HEK293 (cell line): ENCODE results near the gene KCNQ1.

Experiments used
- CTCF ChIA-PET: fragments of 350-600 bp; formaldehyde crosslinking; extraction: SDS; loops from one replicate; lab custom pipeline; 2021; ENCODE audit warnings: antibody characterized with exemption; lab: Yijun Ruan, JAX
- POLR2A ChIA-PET: fragments of 300-600 bp; formaldehyde crosslinking; extraction: SDS; loops from one replicate; lab custom pipeline; 2020; ENCODE audit warnings: antibody characterized with exemption, inconsistent platforms; lab: Yijun Ruan, JAX
- H3K27ac ChIP-seq: fragments of 200-500 bp; sonication (Bioruptor generic); 2 replicates; pipeline ENCODE4 v1.5.1; 2014; ENCODE audit warnings: low read depth, low read length, control low read depth, inconsistent platforms; ENCODE audit errors: extremely low read depth
- H3K36me3 ChIP-seq, 2 experiments: fragments of 200-500 bp in 1 of 2; sonication (Bioruptor generic) in 1 of 2; 1 replicate in 1 of 2; 2 replicates in 1 of 2; pipeline ENCODE4 v1.5.1; 2014 to 2017; ENCODE audit warnings: inconsistent platforms in 2 of 2, low read length in 2 of 2; ENCODE audit not compliant: control insufficient read depth in 2 of 2, insufficient read depth in 1 of 2
- H3K4me1 ChIP-seq: fragments of 200-500 bp; sonication (Bioruptor generic); 2 replicates; pipeline ENCODE4 v1.5.1; 2014; ENCODE audit warnings: mild to moderate bottlenecking, low read length, inconsistent platforms; ENCODE audit not compliant: control insufficient read depth, insufficient read depth
- H3K4me3 ChIP-seq: 2 replicates; pipeline ENCODE4 v1.5.1; 2011; ENCODE audit warnings: low read depth, mild to moderate bottlenecking, control low read depth, low read length, moderate library complexity
- H3K9me3 ChIP-seq: fragments of 200-500 bp; sonication (Bioruptor generic); 2 replicates; pipeline ENCODE4 v1.5.1; 2014; ENCODE audit warnings: low read depth, low read length, inconsistent platforms; ENCODE audit not compliant: control insufficient read depth, insufficient read depth
- BCL11B ChIP-seq: fragments of 450-650 bp; formaldehyde crosslinking; IDR thresholded peaks from 2 replicates; pipeline ENCODE4 v1.5.1; 2016; ENCODE audit warnings: low read depth, missing biosample characterization, missing genetic modification characterization
- KLF17 ChIP-seq: fragments of 450-650 bp; formaldehyde crosslinking; IDR thresholded peaks from 2 replicates; pipeline ENCODE4 v1.5.1; 2016; ENCODE audit warnings: missing biosample characterization, missing genetic modification characterization
- KLF7 ChIP-seq: fragments of 450-650 bp; formaldehyde crosslinking; IDR thresholded peaks from 2 replicates; pipeline ENCODE4 v1.5.1; 2016; ENCODE audit warnings: missing biosample characterization, missing genetic modification characterization, borderline replicate concordance
- PRDM1 ChIP-seq: fragments of 450-650 bp; formaldehyde crosslinking; IDR thresholded peaks from 2 replicates; pipeline ENCODE4; 2016; ENCODE audit warnings: missing biosample characterization, missing genetic modification characterization
- PRDM6 ChIP-seq: fragments of 450-650 bp; formaldehyde crosslinking; IDR thresholded peaks from 2 replicates; pipeline ENCODE4 v1.5.1; 2017; ENCODE audit warnings: missing biosample characterization, missing genetic modification characterization
- REPIN1 ChIP-seq: fragments of 450-650 bp; formaldehyde crosslinking; IDR thresholded peaks from 2 replicates; pipeline ENCODE4 v1.5.1; 2017; ENCODE audit warnings: missing biosample characterization, missing genetic modification characterization, low read depth
- SCRT2 ChIP-seq: fragments of 450-650 bp; formaldehyde crosslinking; IDR thresholded peaks from 2 replicates; pipeline ENCODE4 v1.5.1; 2016; ENCODE audit warnings: missing biosample characterization, missing genetic modification characterization
- ZBTB1 ChIP-seq: fragments of 450-650 bp; formaldehyde crosslinking; IDR thresholded peaks from 2 replicates; pipeline ENCODE4 v1.5.1; 2016; ENCODE audit warnings: missing biosample characterization, missing genetic modification characterization
- ZBTB10 ChIP-seq: fragments of 450-650 bp; formaldehyde crosslinking; IDR thresholded peaks from 2 replicates; pipeline ENCODE4 v1.5.1; 2016; ENCODE audit warnings: missing biosample characterization, missing genetic modification characterization
- ZBTB20 ChIP-seq: fragments of 450-650 bp; formaldehyde crosslinking; IDR thresholded peaks from 2 replicates; pipeline ENCODE4 v1.5.1; 2016; ENCODE audit warnings: missing biosample characterization, missing genetic modification characterization
- ZNF132 ChIP-seq: fragments of 450-650 bp; formaldehyde crosslinking; IDR thresholded peaks from 2 replicates; pipeline ENCODE4 v1.5.1; 2017; ENCODE audit warnings: missing biosample characterization, missing genetic modification characterization, borderline replicate concordance
- ZNF366 ChIP-seq: fragments of 450-650 bp; formaldehyde crosslinking; conservative IDR thresholded peaks from 2 replicates; pipeline ENCODE4 v1.5.1; 2016; ENCODE audit warnings: missing biosample characterization, missing genetic modification characterization
- ZNF426 ChIP-seq: fragments of 450-650 bp; formaldehyde crosslinking; IDR thresholded peaks from 2 replicates; pipeline ENCODE4 v1.5.1; 2017; ENCODE audit warnings: missing biosample characterization, missing genetic modification characterization, mild to moderate bottlenecking, inconsistent platforms, moderate library complexity
- ZNF548 ChIP-seq: fragments of 450-650 bp; formaldehyde crosslinking; IDR thresholded peaks from 2 replicates; pipeline ENCODE4 v1.5.1; 2016; ENCODE audit warnings: missing biosample characterization, missing genetic modification characterization
- ZNF585B ChIP-seq: fragments of 450-650 bp; formaldehyde crosslinking; IDR thresholded peaks from 2 replicates; pipeline ENCODE4 v1.5.1; 2016; ENCODE audit warnings: missing biosample characterization, missing genetic modification characterization
- ZNF654 ChIP-seq: fragments of 450-650 bp; formaldehyde crosslinking; IDR thresholded peaks from 2 replicates; pipeline ENCODE4 v1.5.1; 2016; ENCODE audit warnings: low read depth, missing biosample characterization, missing genetic modification characterization
- ZNF692 ChIP-seq: fragments of 450-650 bp; formaldehyde crosslinking; IDR thresholded peaks from 2 replicates; pipeline ENCODE4 v1.5.1; 2016; ENCODE audit warnings: missing biosample characterization, missing genetic modification characterization
- ZNF707 ChIP-seq: fragments of 450-650 bp; formaldehyde crosslinking; IDR thresholded peaks from 2 replicates; pipeline ENCODE4 v1.5.1; 2016; ENCODE audit warnings: missing biosample characterization, missing genetic modification characterization
- ZNF747 ChIP-seq: fragments of 450-650 bp; formaldehyde crosslinking; IDR thresholded peaks from 2 replicates; pipeline ENCODE4 v1.5.1; 2016; ENCODE audit warnings: missing biosample characterization, missing genetic modification characterization
- ZNF785 ChIP-seq: fragments of 450-650 bp; formaldehyde crosslinking; IDR thresholded peaks from 2 replicates; pipeline ENCODE4 v1.5.1; 2016; ENCODE audit warnings: missing biosample characterization, missing genetic modification characterization
- ZNF792 ChIP-seq: fragments of 450-650 bp; formaldehyde crosslinking; IDR thresholded peaks from 2 replicates; pipeline ENCODE4 v1.5.1; 2016; ENCODE audit warnings: missing biosample characterization, missing genetic modification characterization
- ZNF843 ChIP-seq: fragments of 450-650 bp; formaldehyde crosslinking; IDR thresholded peaks from 2 replicates; pipeline ENCODE4 v1.5.1; 2016; ENCODE audit warnings: missing biosample characterization, missing genetic modification characterization
- ZSCAN30 ChIP-seq: fragments of 450-650 bp; IDR thresholded peaks from 2 replicates; pipeline ENCODE4 v1.5.1; 2018; ENCODE audit warnings: missing biosample characterization, mild to moderate bottlenecking, missing genetic modification characterization, moderate library complexity
- TF ChIP-seq, protein P1 (sequence below): fragments of 450-650 bp; formaldehyde crosslinking; IDR thresholded peaks from 2 replicates; pipeline ENCODE4 v1.5.1; 2016; ENCODE audit warnings: missing biosample characterization, missing genetic modification characterization, borderline replicate concordance

The KCNQ1 gene

DNA sequence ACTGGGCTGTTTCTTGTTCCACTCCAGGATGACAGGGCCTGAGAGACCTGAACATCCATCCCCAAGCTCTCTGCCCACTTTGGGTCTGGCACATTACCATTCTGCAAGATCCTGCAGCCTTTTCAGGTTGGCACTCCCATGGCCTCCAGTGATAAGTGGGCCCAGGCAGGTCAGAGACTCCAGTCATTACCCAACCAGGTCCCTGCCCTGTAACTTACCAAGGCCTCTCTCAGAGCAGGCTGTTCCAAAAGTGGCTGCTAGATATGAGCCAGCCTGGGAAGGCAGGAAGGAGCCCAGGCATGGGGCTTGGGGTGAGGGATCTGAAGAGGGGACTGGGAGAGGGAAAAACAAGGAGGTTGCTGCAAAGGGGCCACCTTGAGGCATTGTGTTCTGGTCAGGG, 219.1 kb downstream of the KCNQ1 start (continued):
- TF ChIP-seq ZNF132 (tag by site-specific recombination) (no peak), ZNF692 (tag by site-specific recombination) (no peak)
- TF ChIP-seq, all 188 proteins: peak for 0

DNA sequence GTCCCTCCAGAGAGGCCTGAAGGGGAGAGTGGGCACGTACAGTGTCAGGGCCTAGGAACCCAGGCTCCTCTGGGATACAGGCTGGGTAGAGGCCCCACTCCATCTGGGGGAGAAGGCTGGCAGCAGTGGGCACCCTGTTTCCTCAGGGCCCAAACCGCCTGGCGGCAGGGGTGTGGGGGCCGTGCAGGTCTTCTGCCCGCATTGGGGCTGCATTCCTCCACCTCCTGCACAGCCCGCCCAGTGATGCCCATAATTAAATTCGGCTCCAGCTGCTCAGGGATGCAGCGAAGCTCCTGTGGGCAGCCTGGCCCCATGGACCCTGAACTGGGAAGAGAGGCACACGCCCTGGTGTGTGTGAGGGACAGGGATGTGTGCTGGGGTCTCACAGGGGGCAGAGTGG, 219.6 kb downstream of the KCNQ1 start:
- no peak overlapping the region for H3K4me3 ChIP-seq
- no peak overlapping the region for H3K27ac ChIP-seq
- CTCF ChIA-PET: interaction anchor here (0.5 to 0.6 kb wide), 2 partner anchors 224 to 497 kb away, joined by 3 read pairs; no protein-coding TSS in a partner anchor
- peaks cover 0 to 53% of the 10 kb centered on the region in 2 experiments; a peak in 1 of 3 replicates for H3K36me3 ChIP-seq
- POLR2A ChIA-PET: no interaction called here
- no peaks in the 10 kb centered on the region for H3K9me3 ChIP-seq
- no peaks in the 10 kb centered on the region for H3K4me1 ChIP-seq
- TF ChIP-seq ZNF747 (tag by site-specific recombination) (no peak), ZBTB1 (tag by site-specific recombination) (no peak), REPIN1 (no peak), ZNF792 (no peak), ZNF785 (no peak), PRDM1 (tag by site-specific recombination) (no peak), ZSCAN30 (tag by site-specific recombination) (no peak), ZNF707 (tag by site-specific recombination) (no peak), KLF7 (tag by site-specific recombination) (no peak), SCRT2 (tag by site-specific recombination) (no peak), ZNF843 (no peak), ZNF654 (tag by site-specific recombination) (no peak), ZNF548 (tag by site-specific recombination) (no peak)
- TF ChIP-seq, protein P1, sequence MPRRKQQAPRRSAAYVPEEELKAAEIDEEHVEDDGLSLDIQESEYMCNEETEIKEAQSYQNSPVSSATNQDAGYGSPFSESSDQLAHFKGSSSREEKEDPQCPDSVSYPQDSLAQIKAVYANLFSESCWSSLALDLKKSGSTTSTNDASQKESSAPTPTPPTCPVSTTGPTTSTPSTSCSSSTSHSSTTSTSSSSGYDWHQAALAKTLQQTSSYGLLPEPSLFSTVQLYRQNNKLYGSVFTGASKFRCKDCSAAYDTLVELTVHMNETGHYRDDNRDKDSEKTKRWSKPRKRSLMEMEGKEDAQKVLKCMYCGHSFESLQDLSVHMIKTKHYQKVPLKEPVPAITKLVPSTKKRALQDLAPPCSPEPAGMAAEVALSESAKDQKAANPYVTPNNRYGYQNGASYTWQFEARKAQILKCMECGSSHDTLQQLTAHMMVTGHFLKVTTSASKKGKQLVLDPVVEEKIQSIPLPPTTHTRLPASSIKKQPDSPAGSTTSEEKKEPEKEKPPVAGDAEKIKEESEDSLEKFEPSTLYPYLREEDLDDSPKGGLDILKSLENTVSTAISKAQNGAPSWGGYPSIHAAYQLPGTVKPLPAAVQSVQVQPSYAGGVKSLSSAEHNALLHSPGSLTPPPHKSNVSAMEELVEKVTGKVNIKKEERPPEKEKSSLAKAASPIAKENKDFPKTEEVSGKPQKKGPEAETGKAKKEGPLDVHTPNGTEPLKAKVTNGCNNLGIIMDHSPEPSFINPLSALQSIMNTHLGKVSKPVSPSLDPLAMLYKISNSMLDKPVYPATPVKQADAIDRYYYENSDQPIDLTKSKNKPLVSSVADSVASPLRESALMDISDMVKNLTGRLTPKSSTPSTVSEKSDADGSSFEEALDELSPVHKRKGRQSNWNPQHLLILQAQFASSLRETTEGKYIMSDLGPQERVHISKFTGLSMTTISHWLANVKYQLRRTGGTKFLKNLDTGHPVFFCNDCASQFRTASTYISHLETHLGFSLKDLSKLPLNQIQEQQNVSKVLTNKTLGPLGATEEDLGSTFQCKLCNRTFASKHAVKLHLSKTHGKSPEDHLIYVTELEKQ: no peak

- Histone ChIP-seq H3K4me3 (no peak overlapping the region), H3K4me1 (no peaks in the 10 kb centered on the region), H3K27ac (no peak overlapping the region), H3K36me3 (peaks cover 0 to 59% of the 10 kb centered on the region in 2 experiments; a peak in 1 of 3 replicates), H3K9me3 (no peaks in the 10 kb centered on the region)
- CTCF ChIA-PET: interaction anchor here (0.5 to 0.6 kb wide), 2 partner anchors 223 to 498 kb away, joined by 3 read pairs; no protein-coding TSS in a partner anchor
- POLR2A ChIA-PET: no interaction called here
- TF ChIP-seq PRDM6 (tag by site-specific recombination) (no peak), KLF17 (tag by site-specific recombination) (no peak), ZBTB20 (tag by site-specific recombination) (no peak), ZNF585B (tag by site-specific recombination) (no peak), ZNF366 (tag by site-specific recombination) (no peak), ZBTB10 (tag by site-specific recombination) (no peak), BCL11B (no peak), ZNF426 (tag by site-specific recombination) (no peak)
Observed at GRCh38 chr11:2664791-2665525, 220.2 kb downstream of the KCNQ1 start.
